ENCODE measurements around the gene UBTD1. TPM values are rescaled to one million over a fixed set of nuclear protein-coding genes. Genes with fewer than 3 reads are reported as not detected.

UBTD1 gene
- total and polyA plus RNA-seq, 4 donors, result 26.3 to 70.4 (median 42.9) TPM

DNA sequence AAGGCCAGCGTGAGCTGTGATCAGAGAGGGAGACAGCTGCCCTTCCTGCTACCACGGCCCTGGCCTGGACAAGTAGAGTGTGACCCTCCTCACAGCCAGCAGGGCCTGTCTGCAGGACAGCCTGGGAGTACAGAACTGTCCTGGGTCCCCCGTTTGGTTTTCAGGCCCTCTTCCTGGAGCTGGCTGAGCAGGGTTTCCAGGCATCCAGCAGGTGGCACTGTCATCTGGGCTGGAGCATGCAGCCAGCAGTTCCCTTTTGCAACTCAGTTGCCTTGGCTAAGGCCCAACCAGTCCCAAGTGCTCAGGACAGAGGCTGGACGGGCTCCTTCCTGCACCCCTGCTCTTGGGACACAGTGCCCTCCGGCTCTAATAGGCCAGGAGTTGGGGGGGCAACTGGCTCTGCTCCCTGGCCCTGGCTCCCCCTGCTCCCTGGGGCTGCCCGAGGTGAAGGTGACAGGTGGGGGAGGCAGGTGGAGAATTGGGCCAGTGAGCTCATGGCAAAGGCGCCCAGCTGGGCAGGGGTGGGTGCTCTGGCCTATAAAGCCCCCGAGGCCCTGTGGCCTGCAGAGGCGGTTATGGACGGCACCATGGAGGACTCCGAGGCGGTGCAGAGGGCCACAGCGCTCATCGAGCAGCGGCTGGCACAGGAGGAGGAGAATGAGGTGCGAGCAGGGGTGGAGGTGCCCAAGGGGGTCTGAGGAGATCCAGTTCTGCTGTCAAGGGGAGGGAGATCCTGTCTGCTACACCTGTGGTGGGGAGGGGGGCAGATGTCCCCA lies 73.7 kb downstream of the UBTD1 start, which contains the start of gene ANKRD2:
Gene ANKRD2, plus strand, starts transcription at position 566 of the 776 bp plus-strand sequence. Its CDS starts 10 bp downstream, at position 576.
- Histone ChIP-seq H3K9ac (ENCODE audit: insufficient read depth in 1 of 2, low read length in 2 of 2) (no peak within 1 kb of the TSS), H3K27ac (ENCODE audit: low read depth in 1 of 2, low read length in 1 of 2) (peak within 1 kb of the TSS; percentile 82 to 97)
- TF ChIP-seq, protein P1, sequence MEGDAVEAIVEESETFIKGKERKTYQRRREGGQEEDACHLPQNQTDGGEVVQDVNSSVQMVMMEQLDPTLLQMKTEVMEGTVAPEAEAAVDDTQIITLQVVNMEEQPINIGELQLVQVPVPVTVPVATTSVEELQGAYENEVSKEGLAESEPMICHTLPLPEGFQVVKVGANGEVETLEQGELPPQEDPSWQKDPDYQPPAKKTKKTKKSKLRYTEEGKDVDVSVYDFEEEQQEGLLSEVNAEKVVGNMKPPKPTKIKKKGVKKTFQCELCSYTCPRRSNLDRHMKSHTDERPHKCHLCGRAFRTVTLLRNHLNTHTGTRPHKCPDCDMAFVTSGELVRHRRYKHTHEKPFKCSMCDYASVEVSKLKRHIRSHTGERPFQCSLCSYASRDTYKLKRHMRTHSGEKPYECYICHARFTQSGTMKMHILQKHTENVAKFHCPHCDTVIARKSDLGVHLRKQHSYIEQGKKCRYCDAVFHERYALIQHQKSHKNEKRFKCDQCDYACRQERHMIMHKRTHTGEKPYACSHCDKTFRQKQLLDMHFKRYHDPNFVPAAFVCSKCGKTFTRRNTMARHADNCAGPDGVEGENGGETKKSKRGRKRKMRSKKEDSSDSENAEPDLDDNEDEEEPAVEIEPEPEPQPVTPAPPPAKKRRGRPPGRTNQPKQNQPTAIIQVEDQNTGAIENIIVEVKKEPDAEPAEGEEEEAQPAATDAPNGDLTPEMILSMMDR (IDR thresholded peaks at IDR 0.05; ENCODE audit: control extremely low read depth, extremely low read depth), result peak; percentile 48

DNA sequence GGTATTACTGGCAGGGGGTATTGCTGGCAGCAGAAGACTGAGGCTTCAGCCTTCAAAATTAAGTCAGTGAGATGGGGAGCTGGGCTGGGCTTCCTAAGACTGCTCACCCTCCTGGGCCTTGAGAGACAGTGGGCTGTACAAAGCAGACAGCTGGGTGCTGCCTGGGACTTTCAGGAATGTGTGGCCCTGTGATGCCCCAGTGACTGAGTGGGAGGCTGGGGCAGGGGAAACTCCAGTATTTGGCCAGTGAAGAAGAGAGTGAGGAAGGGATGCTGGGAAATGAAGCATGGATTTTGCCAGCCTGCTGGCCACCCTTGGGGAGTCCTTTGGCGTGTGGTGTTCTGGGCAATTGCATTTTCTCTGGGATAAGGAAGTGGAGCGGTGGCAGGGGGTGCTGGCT lies 74.3 kb downstream of the UBTD1 start:
- no peak for DNase-seq
- no peaks in the 10 kb centered on the region for H3K27me3 ChIP-seq (ENCODE audit: control insufficient read depth in 3 of 3, insufficient read depth in 3 of 3, low read length in 2 of 3)
- peaks cover 0 to 14% (median 0%) of the 10 kb centered on the region in 5 donors for H3K4me1 ChIP-seq (ENCODE audit: control insufficient read depth in 5 of 5, insufficient read depth in 5 of 5, low read length in 5 of 5)
- peak overlapping the region; percentile 82 to 97 for H3K27ac ChIP-seq (ENCODE audit: low read depth in 1 of 2, low read length in 1 of 2)
- no peak overlapping the region for H3K4me3 ChIP-seq
- H3K9me3 ChIP-seq (ENCODE audit: control insufficient read depth in 4 of 4, insufficient read depth in 3 of 4, low read length in 3 of 4), result peaks cover 0 to 4% (median 0%) of the 10 kb centered on the region in 4 donors
- 91 to 93% methylated on average over 2 of the region's 2 CpGs for WGBS, 2 donors
- peaks cover 0 to 16% (median 3%) of the 10 kb centered on the region in 4 donors for H3K36me3 ChIP-seq (ENCODE audit: control insufficient read depth in 4 of 4, insufficient read depth in 4 of 4, low read length in 4 of 4)
- no peak for ATAC-seq (ENCODE audit: insufficient read depth, low FRiP score)
- no peak overlapping the region for H3K9ac ChIP-seq (ENCODE audit: insufficient read depth in 1 of 2, low read length in 2 of 2)
- TF ChIP-seq, protein P1 (IDR thresholded peaks at IDR 0.05; ENCODE audit: control extremely low read depth, extremely low read depth), result no peak

More for the DNA sequence above, 73.7 kb downstream of the UBTD1 start, which contains the start of gene ANKRD2:
- Histone ChIP-seq H3K4me3 (no peak within 1 kb of the TSS), H3K4me1 (ENCODE audit: control insufficient read depth in 5 of 5, insufficient read depth in 5 of 5, low read length in 5 of 5) (peaks cover 0 to 14% (median 0%) of the 10 kb centered on the region in 5 donors), H3K36me3 (ENCODE audit: control insufficient read depth in 4 of 4, insufficient read depth in 4 of 4, low read length in 4 of 4) (peaks cover 0 to 19% (median 3%) of the 10 kb centered on the region in 4 donors), H3K27me3 (ENCODE audit: control insufficient read depth in 3 of 3, insufficient read depth in 3 of 3, low read length in 2 of 3) (no peaks in the 10 kb centered on the region), H3K9me3 (ENCODE audit: control insufficient read depth in 4 of 4, insufficient read depth in 3 of 4, low read length in 3 of 4) (peaks cover 0 to 4% (median 0%) of the 10 kb centered on the region in 4 donors)
- peak; percentile 69 for ATAC-seq (ENCODE audit: insufficient read depth, low FRiP score)
- peak; percentile 63 to 78 (median 68) for DNase-seq
- 74 to 76% methylated on average over 16 of the region's 16 CpGs for WGBS, 2 donors

DNA sequence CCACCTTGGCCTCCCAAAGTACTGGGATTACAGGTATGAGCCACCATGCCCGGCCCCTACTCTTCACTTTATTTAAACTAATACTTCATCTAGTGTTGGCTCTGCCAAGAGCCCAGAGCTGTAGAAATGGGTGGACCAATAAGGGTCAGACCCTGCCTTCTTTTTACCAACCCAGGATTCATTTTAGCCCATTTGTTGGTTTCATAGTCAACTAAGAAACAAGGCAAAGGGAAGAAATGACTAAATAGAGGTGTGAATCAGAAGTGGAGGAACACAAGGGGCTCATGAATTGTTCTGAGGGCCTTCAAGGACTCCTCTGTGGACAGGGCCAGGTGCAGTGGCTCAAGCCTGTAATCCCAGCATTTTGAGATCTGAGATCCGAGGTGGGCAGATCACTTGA lies 74.9 kb downstream of the UBTD1 start:
- Histone ChIP-seq H3K9ac (ENCODE audit: insufficient read depth in 1 of 2, low read length in 2 of 2) (no peak overlapping the region), H3K27ac (ENCODE audit: low read depth in 1 of 2, low read length in 1 of 2) (peak overlapping the region in 1 of 2 donors; percentile 97), H3K4me3 (no peak overlapping the region), H3K27me3 (ENCODE audit: control insufficient read depth in 3 of 3, insufficient read depth in 3 of 3, low read length in 2 of 3) (no peaks in the 10 kb centered on the region), H3K36me3 (ENCODE audit: control insufficient read depth in 4 of 4, insufficient read depth in 4 of 4, low read length in 4 of 4) (peaks cover 0 to 14% (median 3%) of the 10 kb centered on the region in 4 donors), H3K4me1 (ENCODE audit: control insufficient read depth in 5 of 5, insufficient read depth in 5 of 5, low read length in 5 of 5) (peaks cover 0 to 14% (median 0%) of the 10 kb centered on the region in 5 donors), H3K9me3 (ENCODE audit: control insufficient read depth in 4 of 4, insufficient read depth in 3 of 4, low read length in 3 of 4) (peaks cover 0 to 4% (median 0%) of the 10 kb centered on the region in 4 donors)
- ATAC-seq (ENCODE audit: insufficient read depth, low FRiP score) (no peak), DNase-seq (no peak)
- TF ChIP-seq, protein P1 (IDR thresholded peaks at IDR 0.05; ENCODE audit: control extremely low read depth, extremely low read depth), result no peak
- WGBS, 2 donors, result 45 to 54% methylated on average over 2 of the region's 2 CpGs

Measured in lung (tissue), 12 donors.